ENCODE results near the gene SWI5.
A peak's percentile ranks its signal among the peaks of the same experiment; 100 is the strongest.
"Not testable (repeated sequence)": the region's sequence is repeated elsewhere in the genome, so short reads cannot be mapped to it uniquely, and the experiment has no call there.

Gene SWI5

DNA sequence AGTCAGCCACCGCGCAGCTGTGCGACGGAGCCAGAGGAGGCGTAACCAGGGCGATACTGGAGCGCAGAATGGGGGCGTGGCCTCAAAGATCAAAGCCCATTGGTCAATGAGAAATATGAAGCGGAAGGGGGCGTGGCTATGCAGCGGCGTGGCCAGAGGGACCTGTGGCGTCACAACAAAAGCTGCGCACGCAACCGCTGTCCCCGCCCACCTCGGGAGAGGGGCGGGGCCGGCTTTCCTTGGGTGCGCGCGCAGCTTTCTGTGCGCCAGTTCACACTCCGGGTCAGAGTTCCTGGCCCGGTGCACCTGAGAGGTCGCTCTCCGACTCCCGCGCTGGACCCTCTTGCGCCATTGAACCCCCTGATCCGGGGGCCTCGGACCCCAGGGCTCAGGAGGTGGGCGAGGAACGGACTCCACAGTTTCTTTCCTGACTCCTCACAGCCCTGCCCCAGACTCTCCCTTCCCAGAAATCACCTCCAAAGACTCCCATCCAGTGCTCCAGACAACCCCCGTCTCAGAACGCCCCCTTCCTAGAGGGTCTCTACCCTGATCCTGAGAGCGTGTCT is at the start of gene SWI5:
Gene SWI5 (plus strand): TSS at position 269 of the 566 bp plus-strand sequence.
- peak; percentile 92 to 98 for DNase-seq

DNA sequence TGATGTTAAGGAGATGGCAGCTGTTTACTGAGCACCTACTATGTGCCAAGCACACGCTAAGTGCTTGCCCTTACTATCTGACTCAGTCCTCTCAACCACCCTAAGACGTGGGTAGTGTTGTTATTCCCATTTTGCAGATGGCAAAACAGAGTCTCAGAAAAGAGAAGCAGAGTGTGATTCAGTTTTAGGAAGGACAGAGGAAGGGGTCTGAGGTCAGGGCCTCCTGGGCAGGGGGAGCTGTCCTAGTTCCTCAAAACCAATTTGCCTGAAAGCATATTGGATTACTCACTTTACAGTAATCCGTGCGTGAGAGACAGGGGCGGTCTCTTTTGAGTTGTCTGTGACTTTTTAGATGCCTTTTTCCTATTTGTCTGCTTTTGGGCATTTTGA is 49.7 kb upstream of the SWI5 start:
- no peak for DNase-seq

DNA sequence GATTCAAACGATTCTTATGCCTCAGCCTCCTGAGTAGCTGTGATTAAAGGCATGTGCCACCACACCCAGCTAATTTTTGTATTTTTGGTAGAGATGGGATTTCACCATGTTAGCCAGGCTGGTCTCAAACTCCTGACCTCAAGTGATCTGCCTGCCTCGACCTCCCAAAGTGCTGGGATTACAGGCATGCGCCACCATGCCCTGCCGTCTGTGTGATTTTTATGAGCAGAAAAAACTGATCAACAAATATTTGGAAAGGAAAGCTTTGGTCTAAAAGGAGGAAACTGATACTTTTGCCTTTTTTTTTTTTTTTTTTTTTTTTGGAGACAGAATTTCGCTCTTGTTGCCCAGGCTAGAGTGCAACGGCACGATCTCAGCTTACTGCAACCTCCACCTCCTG is 45.2 kb upstream of the SWI5 start:
- not testable (repeated sequence) for DNase-seq

DNA sequence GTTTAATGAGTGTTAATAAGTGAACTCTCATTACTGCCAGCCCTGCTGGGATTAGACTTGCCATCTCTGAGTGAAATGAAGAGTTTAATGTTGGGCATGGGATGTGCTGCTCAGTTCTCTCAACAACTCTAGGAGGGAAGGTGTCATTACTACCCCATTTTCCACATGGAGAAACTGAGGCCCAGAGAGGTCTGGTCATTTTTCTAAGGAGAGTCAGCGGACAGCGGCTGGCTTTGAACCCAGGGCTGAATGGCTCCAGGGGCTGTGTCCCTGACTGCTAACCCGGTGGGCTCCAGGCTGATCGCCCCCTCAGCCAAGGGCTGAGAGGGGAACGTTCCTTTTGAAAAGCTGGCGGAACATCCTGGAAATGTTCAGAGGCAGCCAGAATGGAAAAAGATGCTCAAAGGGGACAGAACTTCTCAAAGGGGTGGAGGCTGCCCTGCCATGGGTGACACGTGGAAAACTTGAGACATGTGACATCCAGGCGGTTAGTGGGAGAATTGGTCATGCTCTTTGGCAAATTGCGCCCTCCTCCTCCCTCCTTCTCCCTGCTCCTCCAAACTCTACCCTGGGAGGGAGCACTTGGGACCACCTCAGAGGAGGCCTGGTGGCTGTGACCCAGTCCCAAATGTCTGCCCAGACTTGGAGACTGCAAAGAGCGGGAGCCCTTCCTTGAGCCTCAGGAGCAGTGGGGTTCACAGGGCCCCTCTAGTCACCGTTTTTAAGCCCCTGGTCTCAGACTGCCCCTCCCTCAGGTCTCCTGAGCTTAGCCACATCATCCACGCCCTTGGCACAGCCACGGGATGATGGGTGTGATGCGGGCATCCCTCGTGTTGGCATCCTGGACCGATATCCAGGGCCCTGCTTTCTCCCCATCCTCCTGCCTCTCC is 44.2 kb upstream of the SWI5 start:
- DNase-seq: no peak

DNA sequence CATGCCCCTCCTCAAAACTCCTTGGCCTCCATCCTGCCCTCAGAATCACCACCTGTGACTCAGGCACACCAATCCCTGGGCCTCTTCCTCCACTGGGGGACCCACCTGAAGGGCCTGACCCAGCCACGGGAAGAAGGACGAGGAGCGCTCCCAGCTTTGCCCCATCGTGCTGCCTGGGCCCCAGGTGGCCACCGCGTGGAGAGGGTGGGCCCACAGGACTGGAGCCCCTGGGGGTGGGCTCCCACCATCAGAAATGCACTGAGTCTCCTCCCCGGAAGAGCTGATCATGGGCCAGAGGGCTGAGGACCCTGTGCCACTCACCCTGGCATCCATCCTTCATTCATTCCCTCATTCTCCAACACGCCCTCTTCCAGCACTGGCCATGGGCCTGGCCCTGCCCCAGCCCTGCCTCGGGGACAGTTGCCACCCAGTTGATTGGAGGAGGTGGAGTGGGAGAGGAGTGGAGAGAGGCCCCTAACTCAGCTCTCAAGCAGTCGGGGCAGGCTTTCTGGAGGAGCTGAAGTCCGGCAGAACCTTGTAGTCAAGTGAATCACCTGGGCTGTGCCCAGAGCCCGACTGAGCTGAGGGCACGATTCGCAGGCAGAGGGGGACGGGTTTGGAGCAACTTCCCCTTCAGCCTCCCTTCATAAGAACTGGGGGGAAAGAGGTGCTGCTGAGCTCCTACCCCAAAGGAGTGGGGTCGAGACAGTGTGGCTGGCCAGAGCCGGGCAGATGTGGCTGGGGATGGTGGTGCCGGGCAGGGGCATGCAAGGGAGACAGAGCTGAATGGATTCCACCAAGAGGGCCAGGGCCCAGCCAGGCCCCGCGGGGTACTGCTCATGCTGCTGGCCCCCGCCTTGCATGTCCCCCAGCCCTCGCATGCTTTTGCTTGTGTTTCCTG is 43.3 kb upstream of the SWI5 start:
- no peak for DNase-seq

DNA sequence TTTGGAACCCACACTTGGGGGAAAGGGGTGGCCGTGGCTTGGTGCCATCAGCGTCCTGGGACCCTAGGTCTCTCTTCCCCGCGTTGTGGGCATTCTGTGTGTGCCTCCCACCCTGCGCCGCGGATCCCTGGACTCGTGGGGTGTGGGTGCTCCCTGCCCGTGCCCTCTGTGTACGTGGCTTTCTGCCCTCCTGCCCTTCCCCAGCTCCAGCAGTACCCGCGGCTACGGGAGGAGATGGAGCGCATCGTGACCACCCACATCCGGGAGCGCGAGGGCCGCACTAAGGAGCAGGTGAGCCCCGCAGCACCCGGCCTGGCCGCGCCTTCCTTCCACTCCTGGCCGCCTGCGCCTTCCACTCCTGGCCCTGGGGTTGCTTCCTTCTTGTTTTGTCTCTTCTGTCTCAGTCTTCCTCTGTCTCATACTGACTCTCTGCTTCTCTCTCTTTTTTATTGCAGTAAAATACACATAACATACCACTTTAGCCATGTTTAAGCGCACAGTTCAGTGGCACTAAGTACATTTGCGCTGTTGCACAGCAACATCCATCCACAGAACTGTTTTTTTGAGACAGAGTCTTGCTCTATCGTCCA is 42.2 kb upstream of the SWI5 start:
- DNase-seq: no peak

DNA sequence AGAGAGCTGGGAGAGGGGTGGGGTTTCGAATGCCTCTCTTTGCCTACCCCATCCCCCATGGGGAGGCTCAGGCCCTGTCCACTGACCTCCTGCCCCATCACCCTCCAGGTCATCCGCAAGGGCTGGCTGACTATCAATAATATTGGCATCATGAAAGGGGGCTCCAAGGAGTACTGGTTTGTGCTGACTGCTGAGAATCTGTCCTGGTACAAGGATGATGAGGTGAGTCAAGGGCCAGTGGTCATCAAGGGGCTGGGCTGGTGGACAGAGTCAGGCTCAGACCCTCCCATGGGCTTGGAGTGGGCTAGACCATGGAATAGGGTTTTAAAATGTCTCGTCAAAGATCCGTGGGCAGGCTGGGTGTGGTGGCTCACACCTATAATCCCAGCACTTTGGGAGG is 34.0 kb upstream of the SWI5 start:
- no peak for DNase-seq

DNA sequence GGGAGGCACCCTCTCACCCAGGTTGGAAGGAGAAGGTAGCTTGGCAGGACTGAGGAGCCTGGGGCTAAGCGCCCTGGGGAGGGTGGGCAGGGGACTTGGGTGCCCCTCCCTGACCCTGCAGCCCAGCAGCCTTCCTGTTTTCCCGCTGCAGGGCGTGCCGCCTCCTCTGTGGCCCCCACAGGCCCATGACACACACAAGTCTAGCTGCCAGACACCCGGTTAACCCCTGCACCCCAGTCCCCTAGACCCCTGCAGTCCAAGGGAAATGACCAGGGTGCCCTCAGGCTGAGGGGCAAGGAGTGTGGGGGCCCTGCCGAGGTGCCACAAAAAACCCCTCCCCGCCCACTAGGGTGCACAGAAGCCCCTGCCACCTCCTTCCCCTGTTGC is 33.3 kb upstream of the SWI5 start:
- no peak for DNase-seq

DNA sequence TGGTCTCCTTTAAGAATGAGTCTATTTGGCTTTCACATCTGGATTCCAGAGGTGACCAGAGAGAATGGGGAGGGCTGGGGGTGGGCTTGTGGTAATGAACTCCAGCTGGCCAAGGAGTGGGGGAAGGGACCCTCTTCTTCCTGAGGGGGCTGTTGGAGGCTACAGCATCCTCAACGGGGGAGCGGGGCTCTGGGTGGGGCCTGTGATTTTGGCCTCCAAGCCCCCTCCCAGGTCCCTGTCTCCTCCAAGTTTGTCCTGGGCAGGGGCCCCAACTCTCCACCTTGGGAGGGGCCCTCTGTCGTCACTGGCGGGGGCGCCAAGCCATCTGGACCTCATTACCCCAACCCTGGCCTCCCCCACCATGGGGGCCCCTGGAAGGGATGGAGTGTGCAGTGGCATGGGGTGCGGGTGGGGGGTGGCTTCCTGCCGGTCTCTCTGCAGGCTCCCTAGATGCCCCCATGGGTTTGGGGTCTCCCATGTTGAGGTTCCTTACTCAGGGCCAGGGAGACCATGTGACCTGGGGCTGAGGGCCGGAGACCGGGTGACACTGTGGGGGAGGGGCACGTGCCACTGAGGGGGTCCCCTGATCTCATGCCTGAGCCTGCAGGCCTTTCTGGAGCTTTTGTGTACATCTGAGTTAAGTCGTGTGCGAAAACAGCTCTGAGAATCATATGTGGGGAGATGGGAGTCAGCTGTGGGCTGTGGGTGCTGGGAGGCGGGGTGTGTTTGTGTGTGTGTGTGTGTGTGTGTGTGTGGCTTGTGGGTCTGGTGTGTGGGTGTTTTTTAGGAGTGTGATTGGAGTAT is 32.7 kb upstream of the SWI5 start:
- no peak for DNase-seq

DNA sequence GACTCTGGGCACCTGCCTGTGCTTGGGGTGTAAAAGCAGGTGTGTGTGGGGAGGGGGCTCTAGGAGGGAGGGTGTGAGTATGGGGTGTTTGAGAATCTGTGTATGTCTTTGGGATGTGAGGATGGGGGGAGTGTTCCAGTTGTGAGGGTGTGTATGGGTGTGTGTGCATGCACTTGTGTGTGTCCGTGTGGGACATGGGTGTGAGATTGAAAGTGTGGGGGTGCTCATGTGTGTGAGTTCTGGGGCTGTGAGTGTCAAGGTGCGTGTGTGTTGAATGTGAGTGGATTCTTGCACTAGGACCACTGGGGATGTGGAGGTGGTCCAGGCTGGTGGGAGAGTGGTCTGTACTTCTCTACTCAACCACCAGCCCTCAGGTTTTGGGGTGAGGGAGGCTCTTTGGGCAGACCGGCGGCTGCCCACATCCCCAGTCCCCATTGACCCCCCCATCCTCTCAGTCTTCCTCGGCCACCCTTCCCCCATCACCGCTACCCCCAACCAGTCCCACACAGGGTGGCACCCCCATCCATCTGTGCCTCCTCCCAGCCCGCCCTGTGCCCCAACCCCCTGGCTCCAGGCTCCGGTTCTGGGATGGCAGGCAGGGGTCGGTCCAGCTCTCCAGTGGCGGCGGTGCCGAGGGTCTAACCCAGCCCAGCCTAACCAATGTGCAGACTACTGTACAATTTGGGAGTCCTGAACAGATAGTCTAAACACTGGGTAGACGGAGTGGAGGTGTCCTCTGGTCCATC is 31.8 kb upstream of the SWI5 start:
- DNase-seq: no peak

DNA sequence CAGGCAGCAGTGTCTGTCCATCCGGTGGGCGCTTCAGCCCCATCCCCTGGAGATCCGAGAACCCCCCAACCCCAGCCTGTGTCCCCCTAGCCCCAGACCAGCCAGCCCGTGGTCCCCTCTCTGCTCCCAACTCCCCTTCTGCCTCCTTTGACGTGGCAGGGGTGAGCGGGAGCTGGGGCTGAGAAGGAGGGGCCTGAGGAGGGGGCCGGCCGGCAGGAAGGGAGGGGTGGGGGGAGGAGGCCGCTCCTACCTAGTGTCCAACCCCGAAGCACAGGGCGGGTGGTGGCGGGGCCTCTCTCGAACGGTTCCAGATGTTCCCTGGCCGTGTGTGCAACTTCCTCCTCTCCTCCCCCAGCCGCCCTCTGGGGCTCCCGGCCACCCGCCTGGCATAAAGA is 31.2 kb upstream of the SWI5 start:
- DNase-seq: no peak

DNA sequence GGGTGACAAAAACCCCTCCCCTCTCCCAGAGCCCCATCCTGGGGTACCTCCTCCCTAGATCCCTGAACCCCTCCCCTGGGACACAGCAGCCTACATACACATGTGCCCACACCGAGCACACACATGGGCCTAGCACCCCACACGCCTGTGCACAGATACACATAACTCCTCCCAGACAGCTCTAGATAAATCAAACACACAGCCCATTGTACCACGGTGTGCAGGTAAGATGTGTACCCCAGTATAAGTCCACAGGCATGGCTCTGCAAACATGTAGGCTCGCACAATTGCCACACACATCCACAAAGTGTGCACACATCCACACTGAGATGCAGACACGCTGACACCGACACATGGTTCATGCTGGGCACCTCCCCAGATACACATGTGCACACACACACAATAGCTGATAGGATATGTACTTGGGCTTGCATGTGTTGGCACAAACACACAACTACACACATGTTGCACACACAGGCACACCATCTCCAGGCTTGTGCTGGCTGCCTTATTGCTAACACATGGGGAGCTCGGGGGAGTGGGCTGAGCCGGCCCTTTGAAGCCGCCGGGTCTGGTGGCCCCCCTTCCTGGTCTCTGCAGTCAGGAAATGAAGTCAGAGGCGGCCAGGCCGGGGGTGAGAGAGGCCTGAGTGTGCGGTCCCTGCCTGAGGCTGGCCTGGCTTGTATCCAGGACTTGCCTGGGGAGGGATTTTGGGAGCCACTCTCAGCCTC is 30.5 kb upstream of the SWI5 start:
- DNase-seq: no peak

DNA sequence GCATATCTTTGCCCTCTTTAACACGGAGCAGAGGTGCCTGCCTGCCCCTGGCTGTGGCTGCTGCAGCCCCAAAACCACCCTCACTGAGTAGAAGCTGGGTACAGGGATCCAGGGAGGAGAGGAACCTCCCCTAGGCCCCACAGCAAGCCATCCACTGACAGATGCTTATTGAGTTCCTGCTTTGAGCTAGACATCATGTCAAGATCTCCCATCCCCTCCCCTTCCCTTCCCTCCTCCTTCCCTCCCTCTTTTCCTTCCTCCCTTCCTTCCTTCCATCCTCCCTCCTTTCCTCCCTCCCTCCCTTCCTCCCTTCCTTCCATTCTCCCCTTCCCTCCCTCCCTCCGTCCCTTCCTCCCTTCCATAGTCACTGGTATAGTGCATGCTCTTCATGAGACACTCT is 29.6 kb upstream of the SWI5 start:
- no peak for DNase-seq

DNA sequence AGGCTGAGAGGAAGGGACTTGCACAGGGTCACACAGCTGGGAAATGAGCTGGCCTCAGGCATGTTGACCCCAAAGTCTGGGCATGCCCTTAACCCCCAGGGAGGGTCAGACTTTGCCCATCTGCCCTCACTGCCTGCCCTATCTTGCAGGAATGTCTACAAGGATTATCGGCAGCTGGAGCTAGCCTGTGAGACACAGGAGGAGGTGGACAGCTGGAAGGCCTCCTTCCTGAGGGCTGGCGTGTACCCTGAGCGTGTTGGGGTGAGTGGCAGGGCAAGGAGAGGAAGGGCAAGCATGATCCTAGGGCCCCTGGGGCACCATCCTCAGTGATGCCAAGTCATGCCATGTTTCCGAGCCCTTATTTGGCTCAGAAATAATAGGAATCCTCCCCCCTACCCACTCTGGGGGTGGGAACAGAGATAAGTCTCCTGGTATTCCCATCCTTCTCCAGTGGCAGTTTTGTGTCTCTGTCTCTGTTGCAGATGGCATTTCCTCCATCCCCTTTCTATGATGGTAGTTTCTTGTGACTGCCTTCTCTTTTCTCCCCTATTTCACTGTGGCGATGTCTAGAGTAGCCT is 28.8 kb upstream of the SWI5 start:
- DNase-seq: no peak

DNA sequence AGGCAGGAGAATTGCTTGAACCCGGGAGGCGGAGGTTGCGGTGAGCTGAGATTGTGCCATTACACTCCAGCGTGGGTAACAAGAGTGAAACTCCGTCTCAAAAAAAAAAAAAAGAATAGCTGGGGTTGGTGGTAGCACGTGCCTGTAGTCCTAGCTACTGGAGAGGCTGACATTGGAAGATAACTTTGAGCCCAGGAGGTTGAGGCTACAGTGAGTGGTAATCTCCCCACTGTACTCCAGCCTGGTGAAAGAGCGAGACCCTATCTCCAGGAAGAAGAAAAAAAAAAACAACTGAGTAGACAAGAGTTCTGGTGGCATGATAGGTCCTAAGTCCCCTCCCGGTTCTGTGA is 26.5 kb upstream of the SWI5 start:
- no peak for DNase-seq

DNA sequence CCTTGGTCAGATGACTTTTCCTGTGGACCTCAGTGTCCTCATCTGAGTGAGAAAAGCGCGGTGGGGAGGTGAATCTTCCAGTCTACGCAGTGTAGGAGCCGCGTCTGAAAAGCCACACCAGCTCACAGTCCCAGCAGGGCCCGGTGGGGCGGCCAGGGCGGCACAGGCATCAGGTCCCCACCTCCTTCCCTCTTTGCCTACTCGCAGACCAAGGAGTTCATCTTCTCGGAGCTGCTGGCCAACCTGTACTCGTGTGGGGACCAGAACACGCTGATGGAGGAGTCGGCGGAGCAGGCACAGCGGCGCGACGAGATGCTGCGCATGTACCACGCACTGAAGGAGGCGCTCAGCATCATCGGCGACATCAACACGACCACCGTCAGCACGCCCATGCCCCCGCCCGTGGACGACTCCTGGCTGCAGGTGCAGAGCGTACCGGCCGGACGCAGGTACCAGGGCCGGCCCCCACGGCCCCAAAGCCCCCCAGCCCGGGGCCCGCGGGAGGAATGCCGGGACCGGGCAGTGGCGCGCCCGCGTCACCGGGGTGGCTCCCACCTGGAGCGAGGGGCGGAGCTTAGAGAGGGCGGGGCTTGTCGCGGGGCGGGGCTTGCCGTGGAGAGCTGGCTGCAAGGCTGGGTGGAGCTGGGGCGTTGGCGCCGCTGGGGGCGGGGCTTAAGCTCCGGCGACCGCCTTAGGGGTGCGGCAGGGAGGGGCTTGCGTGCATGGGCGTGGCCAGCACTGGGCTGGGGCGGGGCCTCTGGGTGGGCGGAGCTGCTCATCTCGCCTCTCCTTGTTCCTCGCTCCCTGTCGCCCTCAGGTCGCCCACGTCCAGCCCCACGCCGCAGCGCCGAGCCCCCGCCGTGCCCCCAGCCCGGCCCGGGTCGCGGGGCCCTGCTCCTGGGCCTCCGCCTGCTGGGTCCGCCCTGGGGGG is 25.9 kb upstream of the SWI5 start:
- peak in 1 of 2 experiments; percentile 45 for DNase-seq

DNA sequence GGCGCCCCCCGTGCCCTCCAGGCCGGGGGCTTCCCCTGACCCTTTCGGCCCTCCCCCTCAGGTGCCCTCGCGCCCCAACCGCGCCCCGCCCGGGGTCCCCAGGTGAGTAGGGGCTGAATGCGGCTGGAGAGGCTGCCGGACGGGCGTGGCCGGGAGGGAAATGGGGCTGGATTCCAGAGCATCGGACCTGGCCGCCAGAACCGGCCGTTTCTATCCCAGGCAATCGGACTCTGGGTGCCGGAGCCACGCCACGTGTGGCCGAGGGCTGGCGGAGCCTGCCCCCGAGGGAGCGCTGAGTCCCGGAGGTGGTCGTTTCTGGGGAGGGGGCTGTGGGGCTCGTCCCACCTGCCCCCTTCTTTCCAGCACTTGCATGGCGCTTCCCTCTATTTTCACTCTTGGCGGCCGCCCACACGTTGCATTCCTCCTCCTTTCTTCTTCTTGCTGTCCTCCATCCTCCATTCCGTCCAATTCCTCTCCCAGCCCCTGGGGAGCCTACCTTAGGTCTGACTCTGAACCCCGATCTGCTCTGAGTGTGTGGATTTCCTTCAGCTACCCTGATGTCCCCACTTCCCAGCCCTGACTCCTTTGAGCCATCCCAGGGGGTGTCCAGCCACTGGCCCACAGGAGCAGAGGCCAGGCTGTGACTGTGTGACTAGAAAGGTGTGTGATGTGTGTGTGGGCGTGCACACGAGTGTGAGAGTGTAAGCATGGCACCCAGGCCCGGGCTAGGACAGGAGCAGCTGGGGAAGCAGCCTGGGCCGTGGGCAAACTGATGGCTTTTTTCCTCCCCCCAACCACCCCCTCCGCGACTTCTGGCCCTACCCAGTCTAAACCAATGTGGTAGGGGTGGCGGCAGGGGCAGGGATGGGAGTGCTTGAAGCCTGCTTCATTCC is 25.0 kb upstream of the SWI5 start:
- no peak for DNase-seq

DNA sequence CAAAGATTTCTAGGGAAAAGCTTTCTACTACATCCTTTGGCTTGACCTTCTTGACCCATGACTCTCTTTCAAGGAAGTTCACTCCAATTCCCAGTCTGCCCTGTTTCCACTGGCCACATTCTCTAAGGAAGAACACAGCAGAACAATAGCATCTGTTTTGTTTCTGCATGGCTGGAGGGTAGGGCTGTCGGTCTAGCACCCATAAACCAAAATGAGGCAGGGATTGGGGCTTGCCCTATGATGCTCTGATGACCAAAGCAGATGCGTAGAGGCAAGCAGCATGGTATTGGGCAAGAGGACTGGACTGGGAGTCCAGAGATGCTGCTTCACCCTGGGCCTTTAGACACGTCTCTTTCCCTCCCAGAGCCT is 24.4 kb upstream of the SWI5 start:
- DNase-seq: no peak

All from SW 1271 (cell line).